ENCODE measurements around the gene EYA2.
"Not testable (repeated sequence)": the region's sequence is repeated elsewhere in the genome, so short reads cannot be mapped to it uniquely, and the experiment has no call there.

EYA2 gene

GRCh38 chr20:46894971-46895905 lies 595 bp downstream of the EYA2 start:
- DNase-seq: peak in 3 of 51 donors; percentile 10 to 32 (median 16)

GRCh38 chr20:46895906-46896242 lies 1.2 kb downstream of the EYA2 start:
- peak in 1 of 51 donors; percentile 17 for DNase-seq

- peak in 1 of 51 donors; percentile 35 for DNase-seq
Observed at GRCh38 chr20:46897328-46897880, 2.8 kb downstream of the EYA2 start.

GRCh38 chr20:46898423-46898822 lies 3.8 kb downstream of the EYA2 start:
- DNase-seq: no peak

GRCh38 chr20:46899621-46900020 lies 5.0 kb downstream of the EYA2 start:
- DNase-seq: no peak

GRCh38 chr20:46900086-46900485 lies 5.4 kb downstream of the EYA2 start:
- no peak for DNase-seq

- DNase-seq: no peak
Observed at GRCh38 chr20:46900826-46901225, 6.2 kb downstream of the EYA2 start.

- DNase-seq: no peak
Observed at GRCh38 chr20:46901638-46902037, 7.0 kb downstream of the EYA2 start.

- no peak for DNase-seq
Observed at GRCh38 chr20:46903256-46903655, 8.6 kb downstream of the EYA2 start.

GRCh38 chr20:46903937-46904336 lies 9.3 kb downstream of the EYA2 start:
- no peak for DNase-seq

GRCh38 chr20:46905364-46906125 lies 10.9 kb downstream of the EYA2 start:
- no peak for DNase-seq

- no peak for DNase-seq
Observed at GRCh38 chr20:46913329-46914044, 18.8 kb downstream of the EYA2 start.

- DNase-seq: no peak
Observed at GRCh38 chr20:46914789-46915379, 20.2 kb downstream of the EYA2 start.

GRCh38 chr20:46915575-46916257 lies 21.1 kb downstream of the EYA2 start:
- no peak for DNase-seq

GRCh38 chr20:46916258-46916603 lies 21.6 kb downstream of the EYA2 start:
- no peak for DNase-seq

- no peak for DNase-seq
Observed at GRCh38 chr20:46917155-46917554, 22.5 kb downstream of the EYA2 start.

- DNase-seq: no peak
Observed at GRCh38 chr20:46920114-46920513, 25.5 kb downstream of the EYA2 start.

- DNase-seq: not testable (repeated sequence)
Observed at GRCh38 chr20:46922841-46923240, 28.2 kb downstream of the EYA2 start.

GRCh38 chr20:46923550-46923949 lies 28.9 kb downstream of the EYA2 start:
- no peak for DNase-seq

- peak in 37 of 51 donors; percentile 3 to 77 (median 35) for DNase-seq
Observed at GRCh38 chr20:46928580-46929132, 34.0 kb downstream of the EYA2 start.
